ENCODE measurements around the gene GPR75. TPM values are rescaled to one million over a fixed set of nuclear protein-coding genes. Genes with fewer than 3 reads are reported as not detected.

GPR75 gene
- 1.3 and 4.9 TPM in 2 replicates for total RNA-seq

DNA sequence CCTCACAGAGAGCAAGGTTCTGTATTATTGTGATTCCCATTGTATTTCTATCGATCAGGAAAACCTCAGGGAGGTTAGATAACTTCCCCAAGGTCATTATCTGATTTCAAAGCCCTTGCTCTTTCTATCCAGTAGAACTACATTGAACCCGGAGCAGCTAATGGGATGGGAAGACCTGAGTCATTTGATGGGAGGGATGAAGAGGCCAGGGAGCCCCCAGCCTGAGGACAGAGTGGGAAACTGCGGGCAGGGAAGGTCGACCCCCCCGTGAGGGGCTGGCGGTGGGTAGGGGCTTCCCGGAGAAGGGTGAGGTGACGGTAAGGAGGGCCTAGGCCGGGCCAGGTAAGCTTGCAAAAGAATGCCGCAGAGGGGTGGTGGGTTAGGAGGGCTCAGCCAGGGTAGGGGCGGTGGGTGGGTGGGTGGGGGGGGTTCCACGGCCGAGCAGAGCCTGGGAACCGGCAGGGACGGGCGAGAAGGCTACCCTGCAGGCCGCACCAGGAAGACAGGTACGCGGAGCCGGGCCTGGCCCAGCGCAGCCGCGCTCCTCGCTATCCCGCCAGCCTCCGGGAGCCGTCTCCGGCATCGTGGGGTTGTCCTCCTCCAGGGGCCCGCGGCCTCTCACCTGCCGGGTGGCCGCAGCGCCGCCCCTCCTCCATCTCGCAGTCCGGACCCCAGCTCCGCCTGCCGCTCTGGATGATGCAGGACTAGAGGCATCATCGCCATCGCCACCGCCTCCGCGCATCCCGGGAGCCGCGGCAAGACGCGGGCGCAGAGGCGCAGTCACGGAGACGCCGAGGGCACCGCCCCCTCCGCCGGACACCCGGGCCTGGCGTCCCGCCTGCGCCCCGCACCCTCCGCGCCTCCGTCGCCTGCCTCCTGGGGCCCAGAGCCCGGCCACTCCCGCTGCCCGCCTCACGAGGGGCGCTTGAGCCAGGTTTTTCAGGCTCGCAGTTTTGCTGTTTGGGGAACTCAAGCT lies at the start of gene GPR75:
GPR75 (minus strand) TSS at position 762 of the 976 bp plus-strand sequence. CDS start 5,211 bp downstream, outside the sequence.

Small RNAs within 50 kb of the gene (small RNA-seq; reads per million reads assigned to genes)
- gene MIR3682 (ENCODE audit: low replicate concordance) = 0.42 reads per million, percentile 13 among the genes with 10 or more reads in this experiment

Other genes starting within 250 kb of the GPR75 start
- 0.44 and 7.4 TPM in 2 replicates for gene CHAC2, start 92.2 kb downstream of the GPR75 start, total RNA-seq
- gene ASB3, start 73.0 kb downstream of the GPR75 start, total RNA-seq = 29.3 and 29.9 TPM in 2 replicates
- 98.4 and 133 TPM in 2 replicates for gene ERLEC1, start 72.9 kb downstream of the GPR75 start, total RNA-seq
- gene PSME4, start 111.0 kb upstream of the GPR75 start, total RNA-seq = 42.5 and 97.5 TPM in 2 replicates